ENCODE results near the gene ISY1.

DNA sequence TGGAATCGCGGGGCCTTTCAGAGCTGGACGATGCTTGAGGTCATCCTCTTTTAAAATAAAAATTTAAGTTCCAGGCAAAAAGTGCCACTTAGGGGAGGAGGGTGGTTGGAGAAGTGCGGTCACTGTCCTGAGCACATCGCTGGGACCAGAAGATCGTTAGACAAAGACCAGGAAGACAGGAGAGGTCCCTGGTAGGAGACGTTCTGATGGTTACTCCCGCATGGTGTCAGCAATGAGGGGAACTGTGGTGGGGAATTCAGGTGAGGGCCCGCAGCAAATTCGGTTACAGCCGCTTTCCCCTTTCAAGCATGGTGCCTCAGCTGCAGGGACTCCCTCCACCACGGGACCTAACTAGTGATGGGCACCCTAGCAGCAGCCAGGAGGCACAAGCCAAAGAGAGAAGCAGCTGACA is 1.0 kb upstream of the ISY1 start:
- TF ChIP-seq PKNOX1 (IDR thresholded peaks at IDR 0.05) (no peak), TARDBP (IDR thresholded peaks at IDR 0.05) (no peak), ELF4 (IDR thresholded peaks at IDR 0.05) (no peak), HDGF (IDR thresholded peaks at IDR 0.05; ENCODE audit: borderline replicate concordance) (no peak), SP1 (IDR thresholded peaks at IDR 0.05) (no peak), FOXM1 (IDR thresholded peaks at IDR 0.05; ENCODE audit: borderline replicate concordance) (no peak), SUZ12 (IDR thresholded peaks at IDR 0.05) (no peak), ZNF384 (IDR thresholded peaks at IDR 0.05) (no peak), BHLHE40 (IDR thresholded peaks at IDR 0.05; ENCODE audit: borderline replicate concordance) (no peak), ARNT (IDR thresholded peaks at IDR 0.05) (no peak), FOXK2 (IDR thresholded peaks at IDR 0.05) (no peak), LEF1 (IDR thresholded peaks at IDR 0.05; ENCODE audit: borderline replicate concordance) (no peak)
